Smooth muscle cell (in vitro differentiated cells): ENCODE results near the gene SARDH. TPM values are rescaled to one million over a fixed set of nuclear protein-coding genes. Genes with fewer than 3 reads are reported as not detected.
A peak's percentile ranks its signal among the peaks of the same experiment; 100 is the strongest.

ENCODE experiments used
- DNase-seq: peaks from one replicate; lab custom pipeline; 2025; ENCODE audit not compliant: unreplicated experiment; lab: John Stamatoyannopoulos, UW
- H2AFZ ChIP-seq: fragments of 200-600 bp; sonication (generic); 2 replicates; pipeline ENCODE4 v1.6.0; 2016; ENCODE audit warnings: antibody characterized with exemption, low read depth, mild to moderate bottlenecking
- H3F3A ChIP-seq: fragments of 200-600 bp; sonication (generic); 2 replicates; pipeline ENCODE4 v1.6.0; 2017; ENCODE audit warnings: antibody characterized with exemption, low read depth
- H3K27ac ChIP-seq: fragments of 200-600 bp; sonication (generic); 2 replicates; pipeline ENCODE4 v1.5.1; 2016; ENCODE audit warnings: low read depth, mild to moderate bottlenecking
- H3K27me3 ChIP-seq: fragments of 200-600 bp; sonication (generic); 2 replicates; pipeline ENCODE4 v1.6.1; 2016; ENCODE audit warnings: low read depth, mild to moderate bottlenecking
- H3K36me3 ChIP-seq: fragments of 200-600 bp; sonication (generic); 2 replicates; pipeline ENCODE4 v1.5.1; 2016; ENCODE audit warnings: low read depth
- H3K4me1 ChIP-seq: fragments of 200-600 bp; sonication (generic); 2 replicates; pipeline ENCODE4 v1.5.1; 2016; ENCODE audit warnings: low read depth
- H3K4me2 ChIP-seq: fragments of 200-600 bp; sonication (generic); 2 replicates; pipeline ENCODE4 v1.6.0; 2016; ENCODE audit warnings: mild to moderate bottlenecking
- H3K4me3 ChIP-seq: fragments of 200-600 bp; sonication (generic); 2 replicates; pipeline ENCODE4 v1.5.1; 2016; ENCODE audit warnings: mild to moderate bottlenecking
- H3K79me2 ChIP-seq: fragments of 200-600 bp; sonication (generic); 2 replicates; pipeline ENCODE4 v1.6.0; 2016; ENCODE audit warnings: low read depth, mild to moderate bottlenecking
- H3K9ac ChIP-seq: fragments of 200-600 bp; sonication (generic); 2 replicates; pipeline ENCODE4 v1.6.0; 2016; ENCODE audit warnings: low read depth
- H3K9me3 ChIP-seq: fragments of 200-600 bp; sonication (generic); replicated peaks from 2 replicates; pipeline ENCODE4 v1.5.1; 2016; ENCODE audit warnings: low read depth
- H4K20me1 ChIP-seq: fragments of 200-600 bp; sonication (generic); 2 replicates; pipeline ENCODE4 v1.6.0; 2016; ENCODE audit warnings: low read depth
- CTCF ChIP-seq: fragments of 200-600 bp; sonication (generic); IDR thresholded peaks from 2 replicates; pipeline ENCODE4 v1.5.1; 2017; ENCODE audit warnings: borderline replicate concordance, mild to moderate bottlenecking, antibody characterized with exemption; ENCODE audit not compliant: insufficient read depth, poor library complexity, severe bottlenecking
- WGBS: methylation state at CpG from one replicate; pipeline ENCODE4 v1.1.7; 2016; ENCODE audit warnings: low lambda C conversion rate; 5-methylcytosine and 5-hydroxymethylcytosine counted together
- polyA plus RNA-seq: library from polyadenylated mRNA; unstranded; fragments of >200 nt; fragmentation: Nextera tagmentation; extraction: Ambion mirVana; gene quantifications from 2 replicates; pipeline ENCODE4 v1.2.1, GENCODE V29; 2016
- total RNA-seq: library from RNA; depleted of rRNA; stranded (reverse); fragments of >200 nt; gene quantifications from 2 replicates; pipeline ENCODE4 v1.2.3, GENCODE V29; 2014

SARDH gene
- total and polyA plus RNA-seq, 2 experiments from 2014 or later, result 3.3 to 10.1 TPM

DNA sequence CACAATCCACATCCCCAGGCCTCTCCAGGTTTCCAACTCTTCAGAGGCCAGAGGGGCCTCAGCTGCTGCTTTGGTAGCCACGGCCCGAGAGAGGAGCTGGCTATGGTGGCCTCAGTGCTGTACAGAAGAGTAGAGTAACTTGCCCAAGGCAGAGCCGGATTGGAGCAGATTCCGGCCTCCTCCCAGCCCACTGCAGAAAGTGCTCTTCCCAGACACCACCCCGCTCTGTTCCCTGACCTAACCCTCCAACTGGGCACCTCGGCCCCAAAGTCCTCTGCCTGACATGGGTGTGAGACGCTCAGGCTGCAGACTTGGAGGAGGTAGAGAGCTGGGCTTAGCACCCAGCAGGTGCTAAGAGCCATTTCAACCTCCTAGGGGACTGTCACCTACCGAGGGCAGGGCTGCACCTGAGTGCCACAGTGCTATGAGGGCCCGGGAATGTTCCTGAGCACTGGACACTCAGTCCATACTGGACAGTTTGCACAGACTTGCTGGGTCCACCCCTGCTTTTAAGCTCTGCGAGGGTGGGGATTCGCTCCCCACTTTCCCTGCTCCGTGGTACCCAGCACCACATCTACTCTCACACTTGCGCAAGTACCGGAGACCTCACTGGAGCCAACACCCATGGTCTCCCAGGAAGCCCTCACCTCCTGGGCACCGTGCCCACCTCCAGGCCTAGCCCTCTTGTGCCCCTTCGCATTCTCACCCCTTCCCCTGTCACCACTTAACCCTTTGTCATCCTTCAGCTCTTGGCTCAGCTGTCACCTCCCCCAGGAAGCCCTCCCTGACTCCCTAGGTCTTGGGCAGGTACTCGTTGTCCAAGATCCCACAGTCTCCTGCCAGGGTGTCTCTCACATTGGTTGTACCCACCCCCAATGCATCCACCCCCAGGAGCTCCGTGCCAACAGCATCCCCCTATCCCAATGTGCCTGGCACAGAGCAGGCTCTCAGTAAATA, 52.2 kb downstream of the SARDH start:
- H4K20me1 ChIP-seq, result no peaks in the 10 kb centered on the region
- H3K27me3 ChIP-seq, result no peaks in the 10 kb centered on the region

DNA sequence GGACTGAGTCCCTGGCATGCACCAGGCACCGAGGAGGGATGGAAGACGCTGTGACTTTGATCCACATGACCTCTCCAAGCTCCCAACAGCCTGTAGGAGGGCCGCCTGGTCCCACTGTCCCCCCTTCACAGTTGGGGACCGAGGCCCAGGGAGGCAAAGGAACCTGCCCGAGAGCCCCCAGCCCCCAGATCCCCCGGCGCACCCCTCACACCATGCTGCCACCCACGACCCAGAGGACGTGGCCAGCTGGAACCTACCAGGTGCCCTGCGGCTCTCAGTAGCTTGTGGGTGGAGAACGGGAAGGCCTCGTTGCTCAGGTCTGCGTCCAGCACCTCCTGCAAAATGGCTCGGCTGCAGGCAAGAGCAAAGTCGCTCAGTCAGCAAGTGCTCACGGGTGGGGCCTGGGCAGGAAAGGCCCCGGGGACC, 53.2 kb downstream of the SARDH start:
- no peak overlapping the region for H3K4me2 ChIP-seq
- H3K36me3 ChIP-seq, result no peaks in the 10 kb centered on the region
- H3K27me3 ChIP-seq, result no peaks in the 10 kb centered on the region
- H3K4me3 ChIP-seq, result no peak overlapping the region
- peaks cover 3% of the 10 kb centered on the region for H3F3A ChIP-seq
- no peaks in the 10 kb centered on the region for H3K9me3 ChIP-seq
- DNase-seq, result no peak
- H4K20me1 ChIP-seq, result no peaks in the 10 kb centered on the region
- H3K27ac ChIP-seq, result no peak overlapping the region
- WGBS, result 87% methylated on average over 17 of the region's 17 CpGs
- no peak overlapping the region for H2AFZ ChIP-seq
- no peak for TF ChIP-seq CTCF
- H3K79me2 ChIP-seq, result no peaks in the 10 kb centered on the region
- no peak overlapping the region for H3K9ac ChIP-seq
- H3K4me1 ChIP-seq, result no peaks in the 10 kb centered on the region

More for the DNA sequence above, 52.2 kb downstream of the SARDH start:
- H3K27ac ChIP-seq, result no peak overlapping the region
- H3K4me2 ChIP-seq, result no peak overlapping the region
- WGBS, result 95% methylated on average over 18 of the region's 18 CpGs
- no peak overlapping the region for H2AFZ ChIP-seq
- no peak for DNase-seq
- peaks cover 3% of the 10 kb centered on the region for H3F3A ChIP-seq
- H3K9ac ChIP-seq, result no peak overlapping the region
- H3K4me1 ChIP-seq, result no peaks in the 10 kb centered on the region
- H3K36me3 ChIP-seq, result no peaks in the 10 kb centered on the region
- no peaks in the 10 kb centered on the region for H3K79me2 ChIP-seq
- no peak for TF ChIP-seq CTCF
- no peaks in the 10 kb centered on the region for H3K9me3 ChIP-seq
- H3K4me3 ChIP-seq, result no peak overlapping the region

DNA sequence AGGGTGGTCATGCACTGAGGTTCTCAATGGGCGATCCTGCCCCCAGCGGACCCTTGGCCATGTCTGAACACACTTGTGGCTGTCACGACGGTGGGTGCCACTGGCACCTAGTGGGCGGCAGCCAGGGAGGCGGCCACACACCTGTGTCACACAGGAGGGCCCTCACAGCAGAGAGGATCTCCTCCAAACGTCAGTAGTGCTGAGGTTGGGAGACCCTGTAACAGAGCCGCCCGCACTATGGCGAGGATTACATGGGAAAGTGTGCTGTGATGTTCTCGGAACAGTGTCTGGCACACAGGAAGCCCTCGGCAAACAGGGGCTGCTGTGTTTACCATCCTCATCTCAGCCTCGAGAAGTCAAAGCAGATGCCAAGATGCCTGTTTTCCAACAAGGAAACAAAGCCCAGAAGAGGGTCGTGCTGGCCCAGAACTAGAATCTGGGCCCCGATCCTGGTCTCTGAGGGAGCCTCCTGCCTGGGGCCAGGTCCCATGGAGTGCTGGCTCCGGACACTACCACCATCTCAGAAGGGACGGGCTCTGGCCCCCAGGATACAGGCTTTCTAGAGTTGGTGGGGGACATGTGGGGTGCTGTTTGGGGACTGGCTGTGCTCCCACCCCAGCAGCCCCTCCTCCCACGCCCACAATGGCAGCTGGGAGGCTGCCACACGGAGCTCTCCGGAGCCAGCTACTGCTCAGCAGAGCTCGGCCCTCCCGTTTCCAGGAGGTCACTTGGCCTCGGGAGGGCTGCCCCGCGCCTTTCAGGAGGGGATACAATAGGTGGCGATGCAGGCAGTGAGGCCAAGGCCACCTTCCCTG, 53.8 kb downstream of the SARDH start:
- no peak for DNase-seq
- peak overlapping the region; percentile 60 for H3K4me2 ChIP-seq
- H3K4me1 ChIP-seq, result no peaks in the 10 kb centered on the region
- 69% methylated on average over 24 of the region's 26 CpGs for WGBS
- H2AFZ ChIP-seq, result no peak overlapping the region
- no peaks in the 10 kb centered on the region for H3K36me3 ChIP-seq
- no peak overlapping the region for H3K4me3 ChIP-seq
- H3F3A ChIP-seq, result peaks cover 3% of the 10 kb centered on the region
- H3K79me2 ChIP-seq, result no peaks in the 10 kb centered on the region
- H3K27me3 ChIP-seq, result no peaks in the 10 kb centered on the region
- H4K20me1 ChIP-seq, result no peaks in the 10 kb centered on the region
- H3K27ac ChIP-seq, result peak overlapping the region; percentile 65
- no peak for TF ChIP-seq CTCF
- H3K9me3 ChIP-seq, result no peaks in the 10 kb centered on the region
- peak overlapping the region; percentile 32 for H3K9ac ChIP-seq
